GM10847 (cell line): ENCODE measurements around the gene MIGA2.
A peak's percentile ranks its signal among the peaks of the same experiment; 100 is the strongest.

Source experiments
- POLR2A ChIP-seq: IDR thresholded peaks from 2 replicates; pipeline ENCODE4 v1.6.1; 2011; ENCODE audit not compliant: insufficient read length; ENCODE audit errors: extremely low read depth

The MIGA2 gene

GRCh38 chr9:129072171-129072570 lies 35.7 kb downstream of the MIGA2 start:
- no peak for TF ChIP-seq POLR2A

- TF ChIP-seq POLR2A: no peak
Measured at GRCh38 chr9:129073404-129073803, 37.0 kb downstream of the MIGA2 start.

DNA sequence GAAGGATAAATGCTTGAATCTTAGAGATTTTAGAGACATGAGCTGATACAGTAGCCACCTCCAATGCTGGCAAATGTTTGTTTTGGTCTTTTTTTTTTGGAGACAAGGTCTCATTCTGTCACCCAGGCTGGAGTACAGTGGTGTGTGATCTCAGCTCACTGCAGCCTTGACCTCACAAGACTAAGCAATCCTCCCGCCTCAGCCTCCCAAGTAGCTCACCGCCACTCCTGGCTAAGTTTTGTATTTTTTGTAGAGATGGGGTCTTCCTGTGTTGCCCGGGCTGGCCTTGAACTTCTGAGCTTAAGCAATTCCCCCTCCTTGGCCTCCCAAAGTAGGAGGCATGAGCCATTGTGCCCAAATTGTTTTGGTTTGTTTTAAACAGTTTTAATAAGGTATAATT lies 37.7 kb downstream of the MIGA2 start:
- no peak for TF ChIP-seq POLR2A

DNA sequence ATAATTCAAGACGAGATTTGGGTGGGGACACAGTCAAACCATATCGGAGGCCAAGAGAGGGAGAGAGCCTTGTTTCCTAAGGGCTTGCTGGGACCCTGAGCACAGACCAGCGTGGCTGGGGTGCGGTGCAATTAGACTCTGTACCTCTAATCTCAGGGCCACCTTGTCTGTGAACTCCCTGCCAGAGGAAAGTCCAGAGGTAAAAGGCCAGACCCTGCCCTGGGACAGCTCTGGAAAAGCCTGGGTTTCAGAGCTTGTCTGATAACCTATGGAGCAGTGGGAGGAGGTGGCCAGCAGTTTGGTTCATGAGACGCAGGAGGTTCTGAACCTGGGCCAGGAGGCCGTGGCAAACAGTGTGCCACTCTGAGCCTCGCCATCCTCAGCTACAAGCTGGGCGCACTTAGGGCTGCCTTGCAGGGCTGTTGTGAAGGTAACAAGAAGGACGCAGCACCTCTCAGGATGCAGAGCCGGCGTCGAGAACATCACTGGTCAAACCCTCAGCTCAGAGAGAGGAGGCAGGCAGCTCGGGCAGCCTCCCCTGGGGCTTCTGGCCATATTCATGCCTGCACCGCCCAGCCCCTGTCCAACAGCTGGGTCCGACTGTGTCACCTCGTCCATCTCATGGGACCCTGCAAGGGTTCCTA lies 39.7 kb downstream of the MIGA2 start:
- no peak for TF ChIP-seq POLR2A

- no peak for TF ChIP-seq POLR2A
Measured at GRCh38 chr9:129076640-129077037, 40.2 kb downstream of the MIGA2 start.

GRCh38 chr9:129077236-129077635 lies 40.8 kb downstream of the MIGA2 start:
- TF ChIP-seq POLR2A: no peak

DNA sequence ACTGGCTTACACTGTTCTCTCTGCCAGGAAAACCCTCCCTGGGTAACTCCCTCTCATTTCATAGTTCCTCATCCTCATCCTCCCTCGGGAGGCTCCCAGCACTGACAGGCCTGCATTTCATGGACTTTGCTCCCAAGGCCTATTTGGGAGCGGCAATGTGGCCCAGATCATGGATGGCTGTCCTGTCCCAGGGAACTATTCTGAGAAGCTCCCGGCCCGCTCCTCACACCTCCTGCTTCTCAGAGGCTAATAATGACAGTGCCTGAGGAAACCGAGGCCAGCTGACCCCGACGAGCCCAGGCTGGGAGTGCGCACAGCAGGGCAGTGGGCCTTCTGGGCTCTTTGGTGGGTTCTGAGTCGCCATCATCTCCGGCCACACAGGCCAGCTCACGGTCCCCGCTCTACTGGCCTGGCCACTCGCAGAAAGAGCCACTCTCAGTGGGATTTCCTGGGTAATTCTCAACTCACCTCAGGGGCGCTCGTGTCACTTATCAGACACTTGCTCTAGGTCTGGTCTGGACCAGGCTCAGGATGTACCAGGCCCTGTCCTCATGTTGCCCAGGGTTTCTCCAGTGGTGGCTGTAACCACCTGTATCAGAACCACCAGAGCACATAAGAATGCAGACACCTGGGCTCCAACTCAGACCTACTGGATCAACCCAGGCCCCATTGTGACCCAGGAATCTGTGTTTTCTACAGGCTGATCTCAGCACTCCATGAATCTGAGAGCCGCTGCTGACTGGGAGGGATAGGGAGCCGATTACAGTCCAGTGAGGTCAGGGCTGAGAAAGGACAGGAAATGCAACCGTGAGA lies 42.5 kb downstream of the MIGA2 start:
- TF ChIP-seq POLR2A: no peak

- no peak for TF ChIP-seq POLR2A
Measured at GRCh38 chr9:129079829-129080228, 43.4 kb downstream of the MIGA2 start.

DNA sequence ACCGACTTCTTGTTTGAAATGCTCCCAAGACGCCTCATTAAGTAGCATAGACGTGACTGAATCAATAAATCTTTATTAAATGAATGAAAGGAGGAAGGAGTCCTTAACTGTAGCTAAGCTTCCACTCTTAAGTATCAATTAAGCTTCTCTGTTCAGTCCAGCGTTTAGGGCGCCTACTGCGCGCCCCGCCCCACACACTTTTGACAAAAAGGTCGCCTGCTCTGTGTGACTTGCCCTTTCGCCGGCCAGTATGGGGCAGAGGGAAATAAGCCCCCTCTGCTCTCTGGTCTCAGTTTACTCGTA lies 43.8 kb downstream of the MIGA2 start:
- no peak for TF ChIP-seq POLR2A

GRCh38 chr9:129080601-129081387 lies 44.4 kb downstream of the MIGA2 start, which contains the start of gene DOLPP1:
TSS of gene DOLPP1 (plus strand) at chr9:129081111. CDS start at chr9:129081132, 21 bp downstream.
- peak; percentile 69 for TF ChIP-seq POLR2A

- TF ChIP-seq POLR2A: no peak
Measured at GRCh38 chr9:129081388-129081904, 45.0 kb downstream of the MIGA2 start.

DNA sequence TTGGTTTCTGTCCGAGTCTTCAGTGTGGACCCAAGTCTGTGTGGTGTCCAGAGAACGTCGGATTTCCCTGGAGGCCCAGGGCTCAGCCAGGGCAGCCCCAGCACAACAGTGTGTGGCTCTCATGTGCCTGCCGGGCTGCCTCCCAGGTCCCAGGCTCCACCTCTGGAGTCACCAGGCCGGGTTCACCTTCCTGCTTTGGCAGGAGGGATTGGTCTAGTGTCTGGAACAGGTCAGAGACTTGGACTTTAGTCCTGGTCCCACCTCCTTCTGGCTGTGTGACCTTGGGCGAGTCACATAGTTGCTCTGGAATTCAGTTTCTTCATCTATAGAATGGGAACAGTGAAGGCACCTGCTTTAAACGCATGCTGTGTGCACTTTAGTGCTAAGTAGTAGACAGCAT lies 47.7 kb downstream of the MIGA2 start:
- no peak for TF ChIP-seq POLR2A

DNA sequence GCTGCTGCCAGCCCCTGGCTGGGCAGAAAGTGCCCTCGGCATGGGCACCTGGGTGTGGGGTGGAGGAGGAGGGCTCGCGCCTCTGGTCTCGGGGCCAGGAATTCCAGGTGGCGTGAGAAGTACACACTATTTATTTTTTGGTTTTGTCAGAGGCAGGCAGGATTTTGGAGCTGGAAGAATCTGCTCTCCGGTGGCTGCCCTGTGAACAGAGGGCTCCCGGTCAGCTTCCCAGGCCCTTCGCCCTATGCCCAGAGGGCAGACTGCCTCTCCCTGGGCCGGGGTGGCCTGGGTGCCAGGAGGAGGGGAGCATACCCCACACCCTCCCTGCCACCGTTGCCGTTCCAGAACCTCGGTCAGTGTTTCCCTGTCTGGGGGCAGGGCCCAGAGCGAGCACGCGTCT lies 52.8 kb downstream of the MIGA2 start:
- TF ChIP-seq POLR2A: no peak

DNA sequence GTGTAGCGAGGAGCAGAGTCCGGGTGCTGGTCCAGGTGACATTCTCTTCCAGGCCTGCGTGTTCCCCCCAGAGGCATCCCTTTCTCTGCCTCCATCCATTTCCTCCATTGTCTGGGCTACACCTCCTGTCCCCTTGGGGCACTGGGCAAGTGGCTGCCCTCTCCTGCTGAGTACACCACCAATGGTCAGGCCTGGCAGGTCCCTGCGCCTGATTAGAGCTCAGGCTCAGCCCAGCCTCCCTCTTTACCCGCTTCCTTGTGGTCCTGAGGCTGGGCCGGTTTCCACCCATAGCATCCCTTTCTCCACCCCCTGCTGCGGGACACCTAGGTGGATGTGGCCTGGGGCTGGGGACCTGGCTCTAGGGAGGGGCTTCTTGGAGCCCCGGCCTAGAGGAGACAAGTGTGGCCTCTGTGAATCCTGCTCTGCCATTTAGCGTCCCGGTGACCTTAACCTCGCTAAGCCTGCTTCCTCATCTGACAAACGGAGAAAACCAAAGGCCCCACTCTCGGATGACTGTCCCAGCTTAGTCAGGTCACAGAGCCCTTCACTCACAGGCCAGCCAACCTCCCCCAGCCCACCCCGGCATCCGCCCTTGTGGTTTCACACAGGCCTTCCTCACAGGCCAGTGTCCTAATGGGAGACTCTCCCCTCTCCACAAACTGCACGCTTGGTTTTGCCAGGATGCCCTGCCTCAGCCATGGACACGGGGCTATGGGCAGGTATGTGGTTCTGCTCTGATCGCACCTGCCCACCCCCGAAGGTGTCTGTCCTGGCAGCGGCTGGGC lies 57.4 kb downstream of the MIGA2 start:
- no peak for TF ChIP-seq POLR2A
